COLO829 (cell line): Measurements from ENCODE around the gene NR2C1.
"Not testable (repeated sequence)": the region's sequence is repeated elsewhere in the genome, so short reads cannot be mapped to it uniquely, and the experiment has no call there.

Experiments used
- DNase-seq: peaks from one replicate; pipeline ENCODE4 v3.0.0; 2012; ENCODE audit warnings: low spot score

NR2C1 gene

GRCh38 chr12:95002754-95003153 lies 70.7 kb downstream of the NR2C1 start:
- DNase-seq: no peak

GRCh38 chr12:94998326-94998725 lies 75.1 kb downstream of the NR2C1 start:
- no peak for DNase-seq

- no peak for DNase-seq
Observed at GRCh38 chr12:94997726-94998125, 75.7 kb downstream of the NR2C1 start.

GRCh38 chr12:94997061-94997460 lies 76.4 kb downstream of the NR2C1 start:
- DNase-seq: no peak

GRCh38 chr12:94994312-94994711 lies 79.1 kb downstream of the NR2C1 start:
- DNase-seq: no peak

- not testable (repeated sequence) for DNase-seq
Observed at GRCh38 chr12:94993855-94994254, 79.6 kb downstream of the NR2C1 start.

- DNase-seq: no peak
Observed at GRCh38 chr12:94990222-94990621, 83.2 kb downstream of the NR2C1 start.

GRCh38 chr12:94988471-94988870 lies 84.9 kb downstream of the NR2C1 start:
- DNase-seq: no peak

- no peak for DNase-seq
Observed at GRCh38 chr12:94987801-94988200, 85.6 kb downstream of the NR2C1 start.

GRCh38 chr12:94987076-94987669 lies 86.2 kb downstream of the NR2C1 start:
- DNase-seq: no peak

GRCh38 chr12:94985099-94985498 lies 88.3 kb downstream of the NR2C1 start:
- not testable (repeated sequence) for DNase-seq

GRCh38 chr12:94983321-94983720 lies 90.1 kb downstream of the NR2C1 start:
- no peak for DNase-seq

- DNase-seq: no peak
Observed at GRCh38 chr12:94982456-94982855, 91.0 kb downstream of the NR2C1 start.

GRCh38 chr12:94980577-94980976 lies 92.8 kb downstream of the NR2C1 start:
- DNase-seq: no peak

GRCh38 chr12:94979941-94980340 lies 93.5 kb downstream of the NR2C1 start:
- no peak for DNase-seq

- no peak for DNase-seq
Observed at GRCh38 chr12:94977766-94978468, 95.5 kb downstream of the NR2C1 start.

- no peak for DNase-seq
Observed at GRCh38 chr12:94973221-94973620, 100.2 kb downstream of the NR2C1 start.

GRCh38 chr12:94972795-94973194 lies 100.6 kb downstream of the NR2C1 start:
- DNase-seq: no peak

GRCh38 chr12:94971923-94972322 lies 101.5 kb downstream of the NR2C1 start:
- no peak for DNase-seq

- DNase-seq: no peak
Observed at GRCh38 chr12:94970560-94970959, 102.9 kb downstream of the NR2C1 start.
